Measurements from ENCODE around the gene NPAS2.

GRCh38 chr2:100771125-100771524 is 48.8 kb upstream of the NPAS2 start:
- no peak for TF ChIP-seq CTCF (IDR thresholded peaks at IDR 0.05)
- TF ChIP-seq POLR2A (IDR thresholded peaks at IDR 0.05) = no peak

Measured in adrenal gland (tissue), 5 donors.